ENCODE data around the gene JAKMIP3. TPM values are rescaled to one million over a fixed set of nuclear protein-coding genes. Genes with fewer than 3 reads are reported as not detected.
A peak's percentile ranks its signal among the peaks of the same experiment; 100 is the strongest.

The JAKMIP3 gene
- total RNA-seq, 1 experiment from 2014 or later, result 2.8 TPM

- CTCF ChIA-PET, result no interaction called here
- Histone ChIP-seq H3K27ac (ENCODE audit: low read depth, low read length, poor library complexity, severe bottlenecking) (no peak overlapping the region), H3K4me1 (ENCODE audit: insufficient read depth, low read length, poor library complexity, severe bottlenecking) (no peaks in the 10 kb centered on the region), H3K36me3 (ENCODE audit: insufficient read depth, low read length, poor library complexity, severe bottlenecking) (no peaks in the 10 kb centered on the region), H3K27me3 (replicated peaks; ENCODE audit: insufficient read depth, low read depth, low read length, poor library complexity) (peaks cover 86% of the 10 kb centered on the region), H3K4me3 (ENCODE audit: low read depth, low read length, poor library complexity, severe bottlenecking) (no peak overlapping the region), H3K9me3 (ENCODE audit: low read depth, low read length, poor library complexity, severe bottlenecking) (no peaks in the 10 kb centered on the region)
- BruUV-seq (replicated peaks), result no TSS peak
- POLR2A ChIA-PET (ENCODE audit: low non-redundant PET), result no interaction called here
- intact Hi-C loops (cut with micrococcal nuclease; ENCODE audit: unreplicated experiment), result no loop called here
- no peak for DNase-seq (ENCODE audit: low spot score)
- TF ChIP-seq EZH2 (IDR thresholded peaks at IDR 0.05; ENCODE audit: borderline replicate concordance, low read depth, low read length, poor library complexity, severe bottlenecking) (no peak), CTCF (conservative IDR thresholded peaks at IDR 0.05; ENCODE audit: low read depth, low read length) (no peak)
Measured at GRCh38 chr10:132033632-132034031, 32.1 kb upstream of the JAKMIP3 start.

DNA sequence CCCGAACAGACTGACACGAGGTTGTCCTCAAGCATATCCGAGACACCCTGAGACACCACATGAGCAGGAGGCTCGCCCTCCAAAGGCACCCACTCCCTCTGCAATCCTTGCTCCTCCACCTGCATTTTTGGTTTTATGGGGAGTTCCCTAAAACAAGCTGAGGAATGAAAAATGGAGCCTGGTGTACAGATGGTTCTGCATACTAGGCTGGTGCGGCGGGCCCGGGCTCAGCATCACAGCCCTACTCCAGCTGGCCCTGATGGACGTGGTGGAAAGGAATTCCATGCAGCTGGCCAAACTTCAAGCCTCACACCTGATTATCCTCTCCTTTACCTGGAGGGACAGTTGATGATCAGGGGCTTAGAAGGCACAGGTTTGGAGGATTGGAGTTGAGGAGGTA is 30.3 kb upstream of the JAKMIP3 start:
- Histone ChIP-seq H3K9me3 (ENCODE audit: low read depth, low read length, poor library complexity, severe bottlenecking) (no peaks in the 10 kb centered on the region), H3K27ac (ENCODE audit: low read depth, low read length, poor library complexity, severe bottlenecking) (no peak overlapping the region), H3K27me3 (replicated peaks; ENCODE audit: insufficient read depth, low read depth, low read length, poor library complexity) (peaks cover 76% of the 10 kb centered on the region), H3K4me1 (ENCODE audit: insufficient read depth, low read length, poor library complexity, severe bottlenecking) (no peaks in the 10 kb centered on the region), H3K36me3 (ENCODE audit: insufficient read depth, low read length, poor library complexity, severe bottlenecking) (no peaks in the 10 kb centered on the region), H3K4me3 (ENCODE audit: low read depth, low read length, poor library complexity, severe bottlenecking) (no peak overlapping the region)
- POLR2A ChIA-PET (ENCODE audit: low non-redundant PET), result no interaction called here
- intact Hi-C loops (cut with micrococcal nuclease; ENCODE audit: unreplicated experiment), result no loop called here
- CTCF ChIA-PET, result no interaction called here
- no TSS peak for BruUV-seq (replicated peaks)
- DNase-seq (ENCODE audit: low spot score), result no peak
- TF ChIP-seq EZH2 (IDR thresholded peaks at IDR 0.05; ENCODE audit: borderline replicate concordance, low read depth, low read length, poor library complexity, severe bottlenecking), result no peak
- no peak for TF ChIP-seq CTCF (conservative IDR thresholded peaks at IDR 0.05; ENCODE audit: low read depth, low read length)

DNA sequence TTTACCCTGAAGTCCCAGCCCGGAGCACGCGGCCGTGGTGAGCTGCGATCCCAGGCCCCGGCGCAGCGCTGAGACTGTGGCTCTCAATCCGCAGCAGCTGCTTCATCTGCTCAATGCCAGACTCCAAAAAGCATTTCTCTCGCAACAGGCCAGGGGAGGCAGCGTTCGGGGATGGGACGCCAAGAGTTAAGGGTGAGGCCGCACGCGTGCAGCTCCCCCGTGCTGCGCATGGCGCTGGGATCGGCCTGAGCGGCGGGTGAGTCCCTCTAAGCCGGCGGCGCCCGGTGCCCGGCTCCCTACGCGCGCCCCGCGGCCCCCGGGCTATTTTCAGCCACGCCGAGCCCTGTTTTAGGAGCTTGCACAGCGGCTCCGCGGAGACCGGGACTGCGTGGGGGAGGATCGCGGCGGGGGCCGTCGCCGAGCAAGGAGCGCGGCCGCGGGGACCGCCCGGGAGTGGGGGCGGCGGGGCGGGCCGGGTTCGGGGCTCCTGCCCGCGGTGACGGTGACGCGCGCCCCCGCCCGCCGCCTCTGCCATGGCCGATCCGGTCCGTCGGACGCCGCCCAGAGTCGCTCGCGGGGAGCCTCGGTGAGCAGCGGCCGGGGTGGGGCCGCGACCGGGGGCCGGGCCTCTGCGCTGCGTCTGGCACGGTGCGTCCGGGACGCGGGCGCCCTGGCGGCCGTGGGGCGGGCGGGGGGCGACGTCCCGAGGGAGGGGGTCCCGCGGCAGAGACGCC is 29.4 kb upstream of the JAKMIP3 start:
- intact Hi-C loops (cut with micrococcal nuclease; ENCODE audit: unreplicated experiment), result no loop called here
- CTCF ChIA-PET, result no interaction called here
- DNase-seq (ENCODE audit: low spot score), result peak; percentile 55
- Histone ChIP-seq H3K9me3 (ENCODE audit: low read depth, low read length, poor library complexity, severe bottlenecking) (no peaks in the 10 kb centered on the region), H3K4me3 (ENCODE audit: low read depth, low read length, poor library complexity, severe bottlenecking) (peak overlapping the region; percentile 31), H3K4me1 (ENCODE audit: insufficient read depth, low read length, poor library complexity, severe bottlenecking) (no peaks in the 10 kb centered on the region), H3K36me3 (ENCODE audit: insufficient read depth, low read length, poor library complexity, severe bottlenecking) (no peaks in the 10 kb centered on the region), H3K27me3 (replicated peaks; ENCODE audit: insufficient read depth, low read depth, low read length, poor library complexity) (peaks cover 73% of the 10 kb centered on the region), H3K27ac (ENCODE audit: low read depth, low read length, poor library complexity, severe bottlenecking) (no peak overlapping the region)
- POLR2A ChIA-PET (ENCODE audit: low non-redundant PET), result no interaction called here
- BruUV-seq (replicated peaks), result no TSS peak
- TF ChIP-seq CTCF (conservative IDR thresholded peaks at IDR 0.05; ENCODE audit: low read depth, low read length), result no peak

All from A673 (cell line).